ENCODE data around the gene SPATA18.

The SPATA18 gene

DNA sequence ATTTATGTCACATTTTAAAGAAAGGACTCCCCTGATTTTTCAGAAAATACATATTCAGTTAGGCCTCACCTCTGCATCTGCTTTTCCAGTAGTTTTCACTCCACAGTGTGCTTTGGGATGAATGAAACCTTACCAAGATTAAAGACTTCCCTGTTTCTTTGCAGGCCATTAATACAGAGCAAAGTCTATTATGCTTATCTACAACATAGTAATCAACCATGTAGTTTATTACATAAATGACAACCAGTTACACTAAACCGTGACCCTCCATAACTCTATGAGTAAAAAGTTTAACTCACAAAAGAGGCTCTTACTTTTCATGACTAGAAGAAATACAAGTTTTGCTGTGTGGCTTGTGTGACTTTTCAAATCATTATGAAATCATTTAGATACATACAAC lies 33.3 kb upstream of the SPATA18 start:
- Histone ChIP-seq H3K27me3 (replicated peaks; ENCODE audit: control insufficient read depth, insufficient read depth, low read length, poor library complexity, severe bottlenecking) (no peaks in the 10 kb centered on the region), H3K9me3 (ENCODE audit: control insufficient read depth, low read length) (no peaks in the 10 kb centered on the region), H3K4me1 (ENCODE audit: control insufficient read depth, insufficient read depth, low read length, poor library complexity, severe bottlenecking) (no peaks in the 10 kb centered on the region), H3K4me3 (ENCODE audit: insufficient read depth, low read depth, low read length, poor library complexity, severe bottlenecking) (no peak overlapping the region), H3K36me3 (ENCODE audit: control insufficient read depth, insufficient read depth, low read length) (no peaks in the 10 kb centered on the region), H3K27ac (ENCODE audit: insufficient read depth, low read length, poor library complexity, severe bottlenecking) (no peak overlapping the region)
- no peak for DNase-seq

DNA sequence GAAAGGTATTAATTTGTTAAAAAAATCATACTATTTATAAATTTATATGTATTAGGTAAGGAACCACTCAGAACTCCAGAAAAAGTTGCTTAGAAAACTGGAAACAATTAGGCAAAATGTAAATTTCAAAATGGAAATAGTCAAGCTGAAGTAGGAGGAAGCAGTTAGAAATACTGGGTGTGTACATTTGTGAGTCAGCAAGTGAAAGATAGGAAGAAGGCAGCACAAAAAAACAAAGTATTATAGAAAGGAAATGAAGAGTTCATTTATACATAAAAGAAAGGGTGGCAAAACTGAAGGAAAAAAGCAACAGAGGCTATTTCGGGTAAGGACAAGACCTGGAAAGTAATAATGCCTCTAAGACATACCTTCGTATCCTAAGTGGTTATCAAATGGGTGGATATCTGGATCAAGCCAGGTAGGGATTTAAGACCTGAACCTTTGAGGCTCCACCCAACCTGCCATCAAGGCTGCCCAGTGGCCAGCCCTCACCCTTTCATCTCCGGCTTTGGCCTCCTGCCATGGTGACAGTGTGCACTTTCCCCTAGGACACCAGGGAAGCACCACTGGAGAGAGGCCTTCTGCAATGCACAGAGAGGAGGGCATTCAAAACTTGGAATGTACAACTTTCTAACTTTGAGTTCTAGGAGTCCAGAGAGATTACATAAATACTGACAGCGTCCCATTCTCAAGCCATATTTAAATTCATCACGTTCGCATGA lies 31.0 kb upstream of the SPATA18 start, which contains the start of gene LRRC66:
TSS of gene LRRC66 (minus strand) at position 428 of the 722 bp plus-strand sequence. CDS start 2,750 bp downstream, outside the sequence.
- DNase-seq = no peak
- H3K27ac ChIP-seq (ENCODE audit: insufficient read depth, low read length, poor library complexity, severe bottlenecking) = no peak within 1 kb of the TSS
- H3K9me3 ChIP-seq (ENCODE audit: control insufficient read depth, low read length) = no peaks in the 10 kb centered on the region
- no peak within 1 kb of the TSS for H3K4me3 ChIP-seq (ENCODE audit: insufficient read depth, low read depth, low read length, poor library complexity, severe bottlenecking)
- H3K36me3 ChIP-seq (ENCODE audit: control insufficient read depth, insufficient read depth, low read length) = no peaks in the 10 kb centered on the region
- H3K27me3 ChIP-seq (replicated peaks; ENCODE audit: control insufficient read depth, insufficient read depth, low read length, poor library complexity, severe bottlenecking) = no peaks in the 10 kb centered on the region
- no peaks in the 10 kb centered on the region for H3K4me1 ChIP-seq (ENCODE audit: control insufficient read depth, insufficient read depth, low read length, poor library complexity, severe bottlenecking)

DNA sequence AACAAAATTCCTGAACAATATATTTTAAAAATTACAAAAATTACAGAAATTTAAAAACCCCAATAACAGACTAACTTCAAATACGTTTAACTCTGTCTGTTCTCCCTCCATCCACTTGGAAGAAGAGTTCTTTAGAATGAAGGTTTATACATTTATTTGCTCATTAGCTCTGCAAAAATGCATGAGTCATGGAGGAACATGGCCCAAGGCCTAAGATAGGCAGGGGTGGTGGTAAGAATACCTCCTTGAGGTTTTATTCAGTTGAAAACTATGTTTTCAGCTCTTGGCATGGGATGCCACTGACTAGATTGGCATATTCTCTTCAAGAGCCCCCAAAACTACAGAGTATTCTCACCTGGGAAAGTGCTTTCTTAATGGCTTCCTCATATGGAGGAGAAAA lies 22.1 kb upstream of the SPATA18 start:
- H3K27me3 ChIP-seq (replicated peaks; ENCODE audit: control insufficient read depth, insufficient read depth, low read length, poor library complexity, severe bottlenecking) = no peaks in the 10 kb centered on the region
- H3K36me3 ChIP-seq (ENCODE audit: control insufficient read depth, insufficient read depth, low read length) = peaks cover 4% of the 10 kb centered on the region
- H3K4me3 ChIP-seq (ENCODE audit: insufficient read depth, low read depth, low read length, poor library complexity, severe bottlenecking) = no peak overlapping the region
- H3K27ac ChIP-seq (ENCODE audit: insufficient read depth, low read length, poor library complexity, severe bottlenecking) = no peak overlapping the region
- no peaks in the 10 kb centered on the region for H3K4me1 ChIP-seq (ENCODE audit: control insufficient read depth, insufficient read depth, low read length, poor library complexity, severe bottlenecking)
- DNase-seq = no peak
- H3K9me3 ChIP-seq (ENCODE audit: control insufficient read depth, low read length) = no peaks in the 10 kb centered on the region

DNA sequence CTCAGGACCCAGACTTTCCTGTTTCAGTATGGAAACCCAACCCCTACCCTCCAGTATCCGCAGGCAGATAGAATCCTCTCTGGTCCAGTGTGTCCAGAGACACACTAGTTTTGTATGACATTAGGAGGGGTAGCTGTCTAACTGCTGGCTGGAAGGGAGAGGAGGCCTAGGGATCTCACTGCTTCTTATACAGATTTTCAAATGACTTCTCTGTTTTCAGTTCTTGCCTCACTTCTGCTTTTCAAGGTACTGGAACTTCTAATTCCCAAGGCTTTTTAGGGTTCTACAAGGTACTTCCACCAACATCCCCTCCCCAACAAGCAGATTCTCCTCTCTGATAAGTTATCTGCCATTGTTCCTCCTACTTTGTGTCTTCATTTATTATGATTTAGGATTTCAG lies 19.1 kb upstream of the SPATA18 start:
- Histone ChIP-seq H3K36me3 (ENCODE audit: control insufficient read depth, insufficient read depth, low read length) (peaks cover 4% of the 10 kb centered on the region), H3K27me3 (replicated peaks; ENCODE audit: control insufficient read depth, insufficient read depth, low read length, poor library complexity, severe bottlenecking) (no peaks in the 10 kb centered on the region), H3K27ac (ENCODE audit: insufficient read depth, low read length, poor library complexity, severe bottlenecking) (no peak overlapping the region), H3K9me3 (ENCODE audit: control insufficient read depth, low read length) (no peaks in the 10 kb centered on the region), H3K4me3 (ENCODE audit: insufficient read depth, low read depth, low read length, poor library complexity, severe bottlenecking) (no peak overlapping the region), H3K4me1 (ENCODE audit: control insufficient read depth, insufficient read depth, low read length, poor library complexity, severe bottlenecking) (no peaks in the 10 kb centered on the region)
- DNase-seq = no peak

DNA sequence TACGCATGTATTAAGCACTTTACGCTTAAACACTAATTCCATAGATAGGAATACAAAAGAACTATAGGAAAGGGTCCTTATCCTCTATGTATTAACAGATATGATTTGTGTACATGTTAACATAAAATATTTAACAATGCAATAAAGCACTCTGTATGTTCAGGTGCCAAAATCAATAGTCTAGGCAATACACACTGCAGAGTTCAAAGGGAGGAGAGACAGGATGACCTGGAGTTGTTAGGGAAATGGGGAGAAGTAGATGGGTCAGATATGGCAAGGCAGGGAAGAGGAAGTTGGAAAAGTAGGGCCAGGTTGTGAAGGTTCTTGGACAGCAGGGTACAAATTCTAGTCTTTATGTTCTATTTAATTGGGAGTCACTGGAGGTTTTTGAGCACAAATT lies 15.9 kb upstream of the SPATA18 start:
- H3K4me1 ChIP-seq (ENCODE audit: control insufficient read depth, insufficient read depth, low read length, poor library complexity, severe bottlenecking) = no peaks in the 10 kb centered on the region
- H3K36me3 ChIP-seq (ENCODE audit: control insufficient read depth, insufficient read depth, low read length) = peaks cover 4% of the 10 kb centered on the region
- no peaks in the 10 kb centered on the region for H3K9me3 ChIP-seq (ENCODE audit: control insufficient read depth, low read length)
- no peak overlapping the region for H3K27ac ChIP-seq (ENCODE audit: insufficient read depth, low read length, poor library complexity, severe bottlenecking)
- DNase-seq = no peak
- H3K27me3 ChIP-seq (replicated peaks; ENCODE audit: control insufficient read depth, insufficient read depth, low read length, poor library complexity, severe bottlenecking) = no peaks in the 10 kb centered on the region
- no peak overlapping the region for H3K4me3 ChIP-seq (ENCODE audit: insufficient read depth, low read depth, low read length, poor library complexity, severe bottlenecking)

DNA sequence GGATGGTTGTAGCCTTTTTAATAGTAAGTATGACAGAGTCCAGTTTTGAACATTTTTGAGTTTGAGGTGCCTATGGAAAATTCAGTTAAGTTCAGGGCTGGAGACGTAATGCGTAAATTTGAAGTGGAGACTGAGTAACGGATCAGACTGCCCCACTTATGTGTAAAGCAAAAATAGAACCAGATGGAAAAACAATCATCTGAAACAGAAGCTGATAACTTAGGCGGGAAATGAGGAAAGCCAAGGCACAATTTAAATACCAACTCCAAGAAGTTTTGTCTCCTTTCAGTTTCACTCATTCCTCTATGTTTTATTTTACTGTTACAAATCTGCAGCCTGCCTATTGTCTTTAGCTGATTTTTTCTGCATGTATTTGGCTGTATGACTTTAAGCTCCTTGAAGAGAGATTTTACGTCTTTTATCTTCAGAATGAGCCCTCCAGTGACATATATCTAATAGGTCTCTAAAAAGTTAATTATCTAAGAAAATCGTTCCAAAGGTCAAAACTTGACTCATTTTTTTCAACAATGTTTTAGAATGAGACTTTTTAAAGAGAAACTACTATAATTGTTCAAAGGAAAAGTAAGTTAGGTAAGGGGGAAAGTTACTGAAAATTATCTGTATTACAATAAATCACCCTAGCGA lies 14.1 kb upstream of the SPATA18 start:
- no peaks in the 10 kb centered on the region for H3K27me3 ChIP-seq (replicated peaks; ENCODE audit: control insufficient read depth, insufficient read depth, low read length, poor library complexity, severe bottlenecking)
- no peaks in the 10 kb centered on the region for H3K9me3 ChIP-seq (ENCODE audit: control insufficient read depth, low read length)
- DNase-seq = no peak
- H3K36me3 ChIP-seq (ENCODE audit: control insufficient read depth, insufficient read depth, low read length) = no peaks in the 10 kb centered on the region
- peak overlapping the region; percentile 63 for H3K4me3 ChIP-seq (ENCODE audit: insufficient read depth, low read depth, low read length, poor library complexity, severe bottlenecking)
- H3K4me1 ChIP-seq (ENCODE audit: control insufficient read depth, insufficient read depth, low read length, poor library complexity, severe bottlenecking) = no peaks in the 10 kb centered on the region
- no peak overlapping the region for H3K27ac ChIP-seq (ENCODE audit: insufficient read depth, low read length, poor library complexity, severe bottlenecking)

DNA sequence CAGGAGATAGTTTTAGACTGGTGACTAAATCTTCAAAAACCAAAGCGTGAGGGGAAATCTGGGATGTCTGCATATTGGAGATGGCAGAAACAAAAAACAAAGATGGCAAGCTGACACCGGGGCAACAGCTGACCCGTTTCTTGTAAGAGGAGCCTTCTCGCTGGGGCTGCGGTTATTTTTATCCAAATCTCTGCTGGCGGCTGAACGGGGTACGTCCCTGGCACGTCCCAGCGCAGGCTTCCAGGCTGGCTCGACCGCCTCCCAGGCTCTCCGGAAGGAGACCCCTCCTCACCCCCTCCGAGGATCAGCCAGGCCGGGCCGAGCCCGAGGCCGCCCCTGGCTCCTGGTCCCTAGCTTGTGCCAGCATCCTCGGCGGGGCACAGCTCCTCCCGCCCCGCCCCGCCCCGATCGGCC lies 13.4 kb upstream of the SPATA18 start:
- Histone ChIP-seq H3K4me3 (ENCODE audit: insufficient read depth, low read depth, low read length, poor library complexity, severe bottlenecking) (peak overlapping the region; percentile 63), H3K36me3 (ENCODE audit: control insufficient read depth, insufficient read depth, low read length) (no peaks in the 10 kb centered on the region), H3K27ac (ENCODE audit: insufficient read depth, low read length, poor library complexity, severe bottlenecking) (no peak overlapping the region), H3K4me1 (ENCODE audit: control insufficient read depth, insufficient read depth, low read length, poor library complexity, severe bottlenecking) (no peaks in the 10 kb centered on the region), H3K9me3 (ENCODE audit: control insufficient read depth, low read length) (no peaks in the 10 kb centered on the region), H3K27me3 (replicated peaks; ENCODE audit: control insufficient read depth, insufficient read depth, low read length, poor library complexity, severe bottlenecking) (no peaks in the 10 kb centered on the region)
- DNase-seq = no peak

DNA sequence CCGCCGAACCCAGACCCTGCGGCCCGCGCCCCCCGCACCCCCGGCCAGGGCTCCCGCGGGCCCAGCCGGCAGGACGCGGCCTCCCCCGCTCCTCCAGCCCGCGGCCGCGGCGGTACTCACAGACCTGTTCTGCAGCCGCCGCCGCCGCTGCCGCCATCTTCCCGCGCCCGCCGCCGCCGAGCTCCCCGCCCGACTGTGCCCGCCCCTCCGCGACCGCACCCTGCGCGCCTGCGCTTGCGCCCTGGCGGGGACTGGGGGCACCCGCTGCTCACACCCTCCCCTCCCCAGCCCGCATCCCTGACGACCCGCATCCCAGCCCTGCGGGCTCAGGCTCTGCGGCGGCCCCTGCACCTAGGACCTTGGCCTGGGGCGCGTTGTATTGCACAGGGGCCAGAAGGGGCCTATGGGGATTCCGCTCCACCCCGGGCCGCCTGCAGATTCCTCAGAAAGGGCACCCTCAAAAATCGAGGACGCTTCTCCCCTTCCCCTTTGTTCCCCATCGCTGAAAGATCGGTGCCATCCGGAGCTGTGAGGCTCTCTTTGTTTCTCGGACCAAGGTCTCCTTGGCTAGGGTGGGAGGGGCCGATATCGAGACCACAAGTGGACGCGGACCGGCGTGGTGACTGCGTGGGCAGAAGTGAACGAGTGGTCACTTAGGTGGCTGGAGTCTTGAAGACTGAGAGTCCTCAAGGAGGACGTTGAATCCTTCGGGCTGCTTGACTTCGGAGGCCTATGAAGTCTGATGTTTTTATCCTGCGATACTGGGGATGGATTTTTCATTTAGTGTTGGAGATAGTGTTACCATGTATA lies 12.8 kb upstream of the SPATA18 start, which contains the start of gene SGCB:
TSS of gene SGCB (minus strand) at position 197 of the 810 bp plus-strand sequence. CDS start at position 157, 40 bp downstream.
- Histone ChIP-seq H3K36me3 (ENCODE audit: control insufficient read depth, insufficient read depth, low read length) (no peaks in the 10 kb centered on the region), H3K4me1 (ENCODE audit: control insufficient read depth, insufficient read depth, low read length, poor library complexity, severe bottlenecking) (no peaks in the 10 kb centered on the region), H3K4me3 (ENCODE audit: insufficient read depth, low read depth, low read length, poor library complexity, severe bottlenecking) (peak within 1 kb of the TSS; percentile 74), H3K27ac (ENCODE audit: insufficient read depth, low read length, poor library complexity, severe bottlenecking) (no peak within 1 kb of the TSS), H3K9me3 (ENCODE audit: control insufficient read depth, low read length) (no peaks in the 10 kb centered on the region), H3K27me3 (replicated peaks; ENCODE audit: control insufficient read depth, insufficient read depth, low read length, poor library complexity, severe bottlenecking) (no peaks in the 10 kb centered on the region)
- DNase-seq = peak; percentile 51 to 58 (median 56)

DNA sequence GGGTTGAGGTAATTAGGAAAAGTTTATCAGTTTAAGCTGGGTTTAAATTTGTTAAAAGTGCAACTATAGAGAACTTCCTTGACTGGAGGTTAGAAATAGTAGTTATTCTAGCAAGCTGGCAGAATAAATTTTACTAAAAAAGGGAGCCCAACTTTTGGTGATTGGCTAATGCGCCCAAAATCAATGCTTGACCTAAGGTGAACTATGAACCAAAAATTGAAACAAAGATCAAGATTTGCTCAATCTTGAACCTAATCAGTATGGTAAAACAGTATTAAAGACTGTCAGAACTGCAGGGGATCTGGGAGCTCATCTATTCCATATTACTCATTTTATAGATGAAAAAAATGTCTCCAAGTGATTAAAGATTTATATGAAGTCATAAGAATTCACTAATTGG lies 6.1 kb upstream of the SPATA18 start:
- H3K9me3 ChIP-seq (ENCODE audit: control insufficient read depth, low read length) = no peaks in the 10 kb centered on the region
- DNase-seq = no peak
- no peaks in the 10 kb centered on the region for H3K4me1 ChIP-seq (ENCODE audit: control insufficient read depth, insufficient read depth, low read length, poor library complexity, severe bottlenecking)
- H3K27me3 ChIP-seq (replicated peaks; ENCODE audit: control insufficient read depth, insufficient read depth, low read length, poor library complexity, severe bottlenecking) = peaks cover 3% of the 10 kb centered on the region
- no peaks in the 10 kb centered on the region for H3K36me3 ChIP-seq (ENCODE audit: control insufficient read depth, insufficient read depth, low read length)
- H3K27ac ChIP-seq (ENCODE audit: insufficient read depth, low read length, poor library complexity, severe bottlenecking) = no peak overlapping the region
- H3K4me3 ChIP-seq (ENCODE audit: insufficient read depth, low read depth, low read length, poor library complexity, severe bottlenecking) = no peak overlapping the region

DNA sequence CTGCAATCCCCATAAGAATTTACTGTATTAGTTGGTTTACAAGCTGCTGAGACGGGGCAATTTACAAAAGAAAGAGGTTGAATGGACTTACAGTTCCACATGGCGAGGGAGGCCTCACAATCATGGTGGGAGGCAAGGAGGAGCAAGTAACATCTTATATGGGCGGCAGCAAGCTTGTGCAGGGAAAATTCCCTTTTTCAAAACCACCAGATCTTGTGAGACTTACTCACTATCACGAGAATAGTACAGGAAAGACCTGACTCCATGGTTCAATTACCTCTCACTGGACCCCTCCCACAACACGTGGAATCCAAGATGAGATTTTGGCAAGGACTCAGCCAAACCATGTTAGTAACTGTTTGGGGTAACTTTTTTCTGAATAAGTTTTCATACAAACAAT lies 1.8 kb upstream of the SPATA18 start:
- no peaks in the 10 kb centered on the region for H3K36me3 ChIP-seq (ENCODE audit: control insufficient read depth, insufficient read depth, low read length)
- no peak overlapping the region for H3K27ac ChIP-seq (ENCODE audit: insufficient read depth, low read length, poor library complexity, severe bottlenecking)
- H3K4me3 ChIP-seq (ENCODE audit: insufficient read depth, low read depth, low read length, poor library complexity, severe bottlenecking) = no peak overlapping the region
- H3K4me1 ChIP-seq (ENCODE audit: control insufficient read depth, insufficient read depth, low read length, poor library complexity, severe bottlenecking) = peaks cover 12% of the 10 kb centered on the region
- DNase-seq = no peak
- peaks cover 3% of the 10 kb centered on the region for H3K27me3 ChIP-seq (replicated peaks; ENCODE audit: control insufficient read depth, insufficient read depth, low read length, poor library complexity, severe bottlenecking)
- no peaks in the 10 kb centered on the region for H3K9me3 ChIP-seq (ENCODE audit: control insufficient read depth, low read length)

All from effector memory CD4-positive, alpha-beta T cell (primary cell).